ENCODE results near the gene FAM118B.

- TF ChIP-seq TAF1 (IDR thresholded peaks at IDR 0.05; ENCODE audit: low read depth): no peak
- TF ChIP-seq YY1 (IDR thresholded peaks at IDR 0.05; ENCODE audit: low read depth): no peak
- TF ChIP-seq, protein P1, sequence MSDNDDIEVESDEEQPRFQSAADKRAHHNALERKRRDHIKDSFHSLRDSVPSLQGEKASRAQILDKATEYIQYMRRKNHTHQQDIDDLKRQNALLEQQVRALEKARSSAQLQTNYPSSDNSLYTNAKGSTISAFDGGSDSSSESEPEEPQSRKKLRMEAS (IDR thresholded peaks at IDR 0.05): no peak
- TF ChIP-seq RAD21 (IDR thresholded peaks at IDR 0.05; ENCODE audit: low read depth): no peak
- TF ChIP-seq CEBPB (IDR thresholded peaks at IDR 0.05): no peak
These were observed 39.0 kb upstream of the FAM118B start for GRCh38 chr11:126172596-126173038.
